Keratinocyte (primary cell): ENCODE data around the gene TRIM26. TPM values are rescaled to one million over a fixed set of nuclear protein-coding genes. Genes with fewer than 3 reads are reported as not detected.

Experiments
- DNase-seq: peaks from one replicate; pipeline ENCODE4 v3.0.0-alpha.2; 2011; ENCODE audit warnings: low read depth, missing footprints, low spot score
- FAIRE-seq: peaks from 2 replicates; lab custom pipeline; 2011; peaks lifted over from hg19 to GRCh38; lab: Jason Lieb, UNC
- H2AFZ ChIP-seq: 2 replicates; pipeline ENCODE4 v1.6.0; 2012; ENCODE audit warnings: low read length, control low read depth, inconsistent platforms; ENCODE audit not compliant: control insufficient read depth
- H3K27ac ChIP-seq: 2 replicates; pipeline ENCODE4 v1.5.1; 2011; ENCODE audit warnings: low read length; ENCODE audit not compliant: control insufficient read depth, insufficient read depth
- H3K27me3 ChIP-seq: 3 replicates; pipeline ENCODE4 v1.6.0; 2011; ENCODE audit warnings: low read length; ENCODE audit not compliant: control insufficient read depth, insufficient read depth; ENCODE audit errors: extremely low read depth
- H3K36me3 ChIP-seq, 2 experiments: 2 replicates in 1 of 2; 3 replicates in 1 of 2; pipeline ENCODE4 v1.5.1; 2011; ENCODE audit warnings: low read length in 2 of 2, mild to moderate bottlenecking in 1 of 2; ENCODE audit not compliant: control insufficient read depth in 2 of 2, insufficient read depth in 2 of 2; ENCODE audit errors: extremely low read depth in 1 of 2
- H3K4me1 ChIP-seq: 3 replicates; pipeline ENCODE4 v1.5.1; 2011; ENCODE audit warnings: low read length; ENCODE audit not compliant: control insufficient read depth, insufficient read depth; ENCODE audit errors: extremely low read depth
- H3K4me2 ChIP-seq: 3 replicates; pipeline ENCODE4 v1.6.0; 2011; ENCODE audit warnings: low read depth, low read length; ENCODE audit not compliant: control insufficient read depth, insufficient read depth; ENCODE audit errors: extremely low read depth
- H3K4me3 ChIP-seq, 3 experiments: fragments of 200-600 bp in 1 of 3; sonication (generic) in 1 of 3; 2 replicates in 2 of 3; 3 replicates in 1 of 3; pipeline ENCODE4 v1.5.1; 2011 to 2016; ENCODE audit warnings: low read length in 3 of 3, mild to moderate bottlenecking in 3 of 3, control low read depth in 2 of 3, inconsistent platforms in 1 of 3, low read depth in 1 of 3, mixed read lengths in 1 of 3, mixed run types in 1 of 3, moderate library complexity in 1 of 3; ENCODE audit not compliant: control insufficient read depth in 2 of 3, insufficient read depth in 2 of 3; ENCODE audit errors: extremely low read depth in 1 of 3
- H3K79me2 ChIP-seq: 2 replicates; pipeline ENCODE4 v1.6.0; 2012; ENCODE audit warnings: low read length; ENCODE audit not compliant: control insufficient read depth, insufficient read depth
- H3K9ac ChIP-seq: 3 replicates; pipeline ENCODE4 v1.6.0; 2011; ENCODE audit warnings: low read length; ENCODE audit not compliant: control insufficient read depth, insufficient read depth; ENCODE audit errors: extremely low read depth
- H3K9me1 ChIP-seq: 3 replicates; pipeline ENCODE4 v1.6.0; 2011; ENCODE audit warnings: low read length; ENCODE audit not compliant: control insufficient read depth, insufficient read depth; ENCODE audit errors: extremely low read depth
- H3K9me3 ChIP-seq: 2 replicates; pipeline ENCODE4 v1.5.1; 2012; ENCODE audit warnings: low read depth, low read length; ENCODE audit not compliant: control insufficient read depth
- H4K20me1 ChIP-seq: 3 replicates; pipeline ENCODE4 v1.6.0; 2011; ENCODE audit warnings: low read length; ENCODE audit not compliant: control insufficient read depth, insufficient read depth; ENCODE audit errors: extremely low read depth
- EZH2 ChIP-seq: IDR thresholded peaks from one replicate; pipeline ENCODE4 v1.6.1; 2012; ENCODE audit warnings: inconsistent platforms, mild to moderate bottlenecking, low read length, moderate library complexity
- dilution Hi-C: fragments of 300-500 bp; cut with MboI; formaldehyde crosslinking; loops from one replicate; pipeline ENCODE4 v1.7.0; 2020; ENCODE audit warnings: low sequenced_read_pairs; ENCODE audit not compliant: extremely low pct_ligation_motif_present
- polyA plus RNA-seq, 5 experiments: library from polyadenylated mRNA; depleted of rRNA in 3 of 5; stranded (reverse) in 3 of 5; stranded (forward) in 1 of 5; unstranded in 1 of 5; fragments of >200 nt; gene quantifications; 1 replicate in 1 of 5; 2 replicates in 3 of 5; 3 replicates in 1 of 5; pipeline versions ENCODE4 v1.2.1 to v1.2.3, GENCODE V29; 2011 to 2012; ENCODE audit warnings: missing spikeins in 2 of 5, low read depth in 1 of 5, low replicate concordance in 1 of 5
- TF ChIP-seq, protein P1 (sequence below), 3 experiments: IDR thresholded peaks in 1 of 3; conservative IDR thresholded peaks in 1 of 3; optimal IDR thresholded peaks in 1 of 3; 2 replicates in 2 of 3; 3 replicates in 1 of 3; pipeline versions ENCODE3 to v1.5.1; 2011; ENCODE audit warnings: low read length in 3 of 3, mild to moderate bottlenecking in 3 of 3, moderate library complexity in 2 of 3, control low read depth in 1 of 3, inconsistent platforms in 1 of 3; ENCODE audit not compliant: insufficient read depth in 2 of 3; ENCODE audit errors: extremely low read depth in 1 of 3

Gene TRIM26
- polyA plus RNA-seq, 1 donor (not counting 4 experiments of a cell fraction or from before 2014, with no cell fraction given) = 34.7 TPM

DNA sequence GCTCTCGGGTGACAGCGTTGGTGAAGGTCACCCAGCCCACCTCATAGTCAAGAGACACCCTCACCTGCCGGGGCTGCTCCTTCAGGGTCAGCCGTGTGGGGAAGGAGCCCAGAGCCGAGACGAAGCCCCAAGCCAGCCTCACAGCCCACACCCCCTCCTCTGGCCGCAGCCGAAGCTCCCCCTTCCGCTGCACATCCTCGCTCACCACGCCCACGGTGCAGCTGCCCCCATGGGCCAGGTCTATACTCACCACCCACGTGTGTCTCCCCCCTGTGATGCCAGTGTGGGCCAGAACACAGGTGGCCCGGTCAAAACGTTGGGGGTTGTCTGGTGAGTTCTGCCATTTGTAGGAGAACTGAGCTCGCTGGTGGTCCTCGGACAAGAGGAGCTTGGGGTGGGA is 59.1 kb downstream of the TRIM26 start:
- dilution Hi-C loops = no loop called here
- no peaks in the 10 kb centered on the region for H3K9me3 ChIP-seq
- DNase-seq (no peak), FAIRE-seq (no peak)
- peaks cover 9% of the 10 kb centered on the region for H3K27me3 ChIP-seq
- no peaks in the 10 kb centered on the region for H3K36me3 ChIP-seq
- H3K9ac ChIP-seq = no peak overlapping the region
- no peak overlapping the region for H3K27ac ChIP-seq
- H3K4me2 ChIP-seq = no peak overlapping the region
- no peaks in the 10 kb centered on the region for H3K9me1 ChIP-seq
- H3K4me3 ChIP-seq = no peak overlapping the region
- no peaks in the 10 kb centered on the region for H4K20me1 ChIP-seq
- H3K4me1 ChIP-seq = peaks cover 26% of the 10 kb centered on the region
- no peaks in the 10 kb centered on the region for H3K79me2 ChIP-seq
- H2AFZ ChIP-seq = no peak overlapping the region
- TF ChIP-seq EZH2 = no peak
- TF ChIP-seq, protein P1, sequence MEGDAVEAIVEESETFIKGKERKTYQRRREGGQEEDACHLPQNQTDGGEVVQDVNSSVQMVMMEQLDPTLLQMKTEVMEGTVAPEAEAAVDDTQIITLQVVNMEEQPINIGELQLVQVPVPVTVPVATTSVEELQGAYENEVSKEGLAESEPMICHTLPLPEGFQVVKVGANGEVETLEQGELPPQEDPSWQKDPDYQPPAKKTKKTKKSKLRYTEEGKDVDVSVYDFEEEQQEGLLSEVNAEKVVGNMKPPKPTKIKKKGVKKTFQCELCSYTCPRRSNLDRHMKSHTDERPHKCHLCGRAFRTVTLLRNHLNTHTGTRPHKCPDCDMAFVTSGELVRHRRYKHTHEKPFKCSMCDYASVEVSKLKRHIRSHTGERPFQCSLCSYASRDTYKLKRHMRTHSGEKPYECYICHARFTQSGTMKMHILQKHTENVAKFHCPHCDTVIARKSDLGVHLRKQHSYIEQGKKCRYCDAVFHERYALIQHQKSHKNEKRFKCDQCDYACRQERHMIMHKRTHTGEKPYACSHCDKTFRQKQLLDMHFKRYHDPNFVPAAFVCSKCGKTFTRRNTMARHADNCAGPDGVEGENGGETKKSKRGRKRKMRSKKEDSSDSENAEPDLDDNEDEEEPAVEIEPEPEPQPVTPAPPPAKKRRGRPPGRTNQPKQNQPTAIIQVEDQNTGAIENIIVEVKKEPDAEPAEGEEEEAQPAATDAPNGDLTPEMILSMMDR (optimal IDR thresholded peaks at IDR 0.05 in 1 of 3, IDR thresholded peaks at IDR 0.05 in 1 of 3, conservative IDR thresholded peaks at IDR 0.05 in 1 of 3; ENCODE audit: extremely low read depth in 1 of 3, insufficient read depth in 2 of 3, low read length in 3 of 3) = no peak

DNA sequence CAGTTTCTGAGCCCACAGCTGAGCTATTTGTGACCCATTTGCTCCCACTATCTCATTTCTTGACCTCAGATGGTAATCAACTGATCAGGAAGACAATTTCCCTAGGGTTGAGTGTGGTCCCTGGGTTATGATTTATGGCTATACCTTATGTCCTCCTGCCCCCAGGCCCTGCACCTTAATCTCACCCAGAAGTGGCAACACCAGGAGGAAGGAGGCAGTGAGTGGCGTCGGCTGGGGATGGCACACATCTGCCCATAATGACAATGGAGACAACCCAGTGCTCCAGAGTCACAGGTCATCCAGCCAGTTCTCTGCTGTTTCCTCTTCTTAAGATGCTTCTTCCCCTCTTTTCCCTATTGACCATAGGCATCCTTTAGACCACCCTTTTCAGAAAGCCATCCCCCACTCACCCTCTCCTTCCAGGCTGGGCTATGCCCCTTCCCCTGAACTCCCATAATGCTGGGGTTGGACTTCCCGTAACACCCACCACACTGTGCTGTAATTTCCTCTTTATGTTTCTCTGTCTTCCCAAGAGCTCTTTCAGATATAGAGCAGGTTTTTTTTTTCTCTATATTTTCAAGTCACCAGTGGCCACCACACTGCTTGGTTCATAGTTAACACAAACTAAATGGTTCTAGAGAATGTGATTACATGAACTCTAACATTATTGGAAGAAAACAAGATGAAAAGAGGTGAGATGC is 60.1 kb downstream of the TRIM26 start:
- DNase-seq (no peak), FAIRE-seq (no peak)
- Histone ChIP-seq H3K27ac (no peak overlapping the region), H2AFZ (no peak overlapping the region), H3K4me3 (no peak overlapping the region), H4K20me1 (no peaks in the 10 kb centered on the region), H3K9me1 (no peaks in the 10 kb centered on the region), H3K79me2 (no peaks in the 10 kb centered on the region), H3K9ac (no peak overlapping the region), H3K9me3 (no peaks in the 10 kb centered on the region), H3K36me3 (no peaks in the 10 kb centered on the region), H3K4me2 (no peak overlapping the region), H3K4me1 (peaks cover 26% of the 10 kb centered on the region), H3K27me3 (peaks cover 9% of the 10 kb centered on the region)
- dilution Hi-C loops = no loop called here
- TF ChIP-seq EZH2 = no peak
- TF ChIP-seq, protein P1 (optimal IDR thresholded peaks at IDR 0.05 in 1 of 3, IDR thresholded peaks at IDR 0.05 in 1 of 3, conservative IDR thresholded peaks at IDR 0.05 in 1 of 3; ENCODE audit: extremely low read depth in 1 of 3, insufficient read depth in 2 of 3, low read length in 3 of 3) = no peak
